LNCaP clone FGC (cell line): ENCODE results near the gene LRRC25.
"Not testable (repeated sequence)": the region's sequence is repeated elsewhere in the genome, so short reads cannot be mapped to it uniquely, and the experiment has no call there.

ENCODE experiments used
- DNase-seq: peaks from one replicate; pipeline ENCODE4 v3.0.0-alpha.2; 2011; ENCODE audit warnings: low read depth
- H3K4me3 ChIP-seq: 2 replicates; pipeline ENCODE4 v1.5.1; 2011; ENCODE audit warnings: mild to moderate bottlenecking, low read depth, low read length, control low read depth
- CTCF ChIP-seq: IDR thresholded peaks from 2 replicates; pipeline ENCODE4 v1.5.1; 2012; ENCODE audit warnings: mild to moderate bottlenecking; ENCODE audit not compliant: control insufficient read depth, insufficient read depth; ENCODE audit errors: extremely low read depth

The LRRC25 gene

GRCh38 chr19:18353378-18354005 is 43.9 kb downstream of the LRRC25 start:
- DNase-seq = no peak
- no peak overlapping the region for H3K4me3 ChIP-seq
- TF ChIP-seq CTCF = no peak

GRCh38 chr19:18351544-18351943 is 45.9 kb downstream of the LRRC25 start:
- no peak for TF ChIP-seq CTCF
- no peak overlapping the region for H3K4me3 ChIP-seq
- no peak for DNase-seq

- TF ChIP-seq CTCF = no peak
- H3K4me3 ChIP-seq = no peak overlapping the region
- DNase-seq = no peak
Measured at GRCh38 chr19:18350490-18350889, 46.9 kb downstream of the LRRC25 start.

- no peak for DNase-seq
- TF ChIP-seq CTCF = peak; percentile 90
- H3K4me3 ChIP-seq = no peak overlapping the region
Measured at GRCh38 chr19:18349524-18350128, 47.8 kb downstream of the LRRC25 start.

GRCh38 chr19:18348818-18349339 is 48.5 kb downstream of the LRRC25 start:
- DNase-seq, H3K4me3 ChIP-seq: not testable (repeated sequence)

- DNase-seq = no peak
- no peak for TF ChIP-seq CTCF
- no peak overlapping the region for H3K4me3 ChIP-seq
Measured at GRCh38 chr19:18348171-18348570, 49.3 kb downstream of the LRRC25 start.

GRCh38 chr19:18346091-18346490 is 51.3 kb downstream of the LRRC25 start:
- no peak for TF ChIP-seq CTCF
- no peak overlapping the region for H3K4me3 ChIP-seq
- no peak for DNase-seq
